PFSK-1 (cell line): ENCODE data around the gene ZP2.

ENCODE experiments used
- FOXP2 ChIP-seq: optimal IDR thresholded peaks from 2 replicates; pipeline ENCODE3; 2011; ENCODE audit warnings: borderline replicate concordance, control low read depth, inconsistent platforms; ENCODE audit not compliant: insufficient read depth; ENCODE audit errors: extremely low read length, extremely low read depth
- POLR2AphosphoS5 ChIP-seq: IDR thresholded peaks from 2 replicates; pipeline ENCODE4 v1.6.1; 2012; ENCODE audit warnings: low read depth, mild to moderate bottlenecking, control low read depth, low read length, moderate library complexity
- REST ChIP-seq, 2 experiments: IDR thresholded peaks; 2 replicates each; pipeline versions ENCODE4 v1.6.1 to v1.8.0; 2011 to 2012; ENCODE audit warnings: low read depth in 2 of 2, low read length in 2 of 2, control low read depth in 1 of 2, inconsistent platforms in 1 of 2, mild to moderate bottlenecking in 1 of 2, moderate library complexity in 1 of 2; ENCODE audit not compliant: insufficient read depth in 1 of 2
- SIN3A ChIP-seq: IDR thresholded peaks from 2 replicates; pipeline ENCODE4 v1.6.1; 2012; ENCODE audit warnings: mild to moderate bottlenecking, low read length, moderate library complexity, borderline replicate concordance; ENCODE audit not compliant: insufficient read depth
- TAF1 ChIP-seq: IDR thresholded peaks from 2 replicates; pipeline ENCODE4 v1.6.1; 2012; ENCODE audit warnings: low read length, control low read depth, borderline replicate concordance; ENCODE audit not compliant: insufficient read depth

The ZP2 gene

GRCh38 chr16:21167360-21167759 is 44.0 kb downstream of the ZP2 start:
- TF ChIP-seq REST (IDR thresholded peaks at IDR 0.05; ENCODE audit: insufficient read depth in 1 of 2, low read depth in 2 of 2, low read length in 2 of 2) (no peak), FOXP2 (no peak), SIN3A (no peak), TAF1 (no peak), POLR2AphosphoS5 (no peak)

GRCh38 chr16:21166561-21166961 is 44.8 kb downstream of the ZP2 start:
- TF ChIP-seq SIN3A (no peak), REST (IDR thresholded peaks at IDR 0.05; ENCODE audit: insufficient read depth in 1 of 2, low read depth in 2 of 2, low read length in 2 of 2) (peak; percentile 58 to 88; a peak in 3 of 4 replicates)

- TF ChIP-seq REST (IDR thresholded peaks at IDR 0.05; ENCODE audit: insufficient read depth in 1 of 2, low read depth in 2 of 2, low read length in 2 of 2): no peak
- no peak for TF ChIP-seq TAF1
- no peak for TF ChIP-seq FOXP2
- TF ChIP-seq SIN3A: no peak
- no peak for TF ChIP-seq POLR2AphosphoS5
These were observed 46.7 kb downstream of the ZP2 start for GRCh38 chr16:21164521-21165168.

- TF ChIP-seq SIN3A (no peak), FOXP2 (no peak), TAF1 (no peak), POLR2AphosphoS5 (no peak), REST (IDR thresholded peaks at IDR 0.05; ENCODE audit: insufficient read depth in 1 of 2, low read depth in 2 of 2, low read length in 2 of 2) (no peak)
These were observed 47.8 kb downstream of the ZP2 start for GRCh38 chr16:21163576-21163975.

- TF ChIP-seq REST (IDR thresholded peaks at IDR 0.05; ENCODE audit: insufficient read depth in 1 of 2, low read depth in 2 of 2, low read length in 2 of 2) (no peak), SIN3A (no peak), FOXP2 (no peak), TAF1 (no peak), POLR2AphosphoS5 (no peak)
These were observed 48.7 kb downstream of the ZP2 start for GRCh38 chr16:21162661-21163151.
